T47D (cell line): Measurements from ENCODE around the gene TMEM198.

ENCODE experiments used
- DNase-seq, 2 experiments: peaks; one replicate each; pipeline versions ENCODE4 v3.0.0 to v3.0.0-alpha.2; 2011 to 2012; ENCODE audit warnings: low read depth in 1 of 2, low spot score in 1 of 2
- JUND ChIP-seq: IDR thresholded peaks from 2 replicates; pipeline ENCODE4 v1.6.1; 2012; ENCODE audit warnings: low read depth
- in situ Hi-C: cut with HindIII; loops from 2 replicates; pipeline ENCODE4 v1.10.0; 2016; ENCODE audit warnings: low sequenced_read_pairs, low pct_unique_long_range_greater_than_20kb

Gene TMEM198

DNA sequence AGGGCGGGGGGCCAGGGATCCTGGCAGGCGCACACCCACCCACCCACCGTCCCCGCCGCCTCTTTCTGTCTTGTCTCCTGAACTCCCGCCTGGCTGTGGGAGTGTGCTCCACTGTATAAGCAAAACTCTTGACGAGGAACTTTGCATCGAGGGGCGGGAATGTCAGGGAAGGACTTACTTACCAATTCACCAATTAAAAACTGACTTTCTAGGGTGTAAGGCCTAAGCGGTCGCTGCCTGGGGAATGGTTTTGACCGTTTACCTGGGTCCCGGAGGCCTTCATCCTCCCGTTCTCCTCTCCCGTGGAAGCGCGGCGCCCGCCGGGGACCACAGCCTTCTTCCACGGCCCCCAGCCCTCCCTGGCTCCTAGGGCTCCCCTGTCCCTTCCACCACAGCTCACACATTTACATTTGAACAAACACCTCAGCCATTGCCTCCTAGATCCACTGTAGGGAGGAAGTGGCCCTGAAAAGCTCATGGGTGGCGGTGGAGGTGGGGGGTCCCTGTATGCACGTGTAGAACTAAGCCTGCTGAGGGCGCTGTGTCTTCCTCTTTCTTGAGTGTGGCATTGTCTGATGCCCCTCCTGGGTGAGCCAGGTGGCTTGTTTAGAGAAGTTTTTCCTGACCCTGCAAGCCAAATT, 20.7 kb upstream of the TMEM198 start:
- no peak for DNase-seq
- no peak for TF ChIP-seq JUND
- in situ Hi-C loops: no loop called here

DNA sequence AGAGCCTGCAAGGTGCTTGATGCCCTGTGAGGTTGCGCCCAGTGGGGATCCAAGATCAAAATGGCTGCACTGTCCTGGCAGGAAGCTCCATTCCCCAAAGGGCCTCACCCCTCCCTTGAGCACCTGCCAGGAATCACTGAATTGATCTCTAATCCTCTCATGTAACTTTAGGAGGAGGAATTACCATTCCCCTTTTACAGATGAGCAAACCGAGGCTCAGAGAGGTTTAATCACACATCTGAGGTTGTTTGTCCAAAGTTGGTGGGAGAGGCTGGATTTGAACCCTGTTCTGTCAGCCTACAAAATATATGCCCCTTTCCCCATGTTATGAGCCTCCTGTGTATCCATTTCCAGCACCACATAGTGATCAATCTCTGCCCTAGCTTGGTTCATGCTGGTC, 19.0 kb upstream of the TMEM198 start:
- in situ Hi-C loops: no loop called here
- no peak for DNase-seq
- TF ChIP-seq JUND: no peak

DNA sequence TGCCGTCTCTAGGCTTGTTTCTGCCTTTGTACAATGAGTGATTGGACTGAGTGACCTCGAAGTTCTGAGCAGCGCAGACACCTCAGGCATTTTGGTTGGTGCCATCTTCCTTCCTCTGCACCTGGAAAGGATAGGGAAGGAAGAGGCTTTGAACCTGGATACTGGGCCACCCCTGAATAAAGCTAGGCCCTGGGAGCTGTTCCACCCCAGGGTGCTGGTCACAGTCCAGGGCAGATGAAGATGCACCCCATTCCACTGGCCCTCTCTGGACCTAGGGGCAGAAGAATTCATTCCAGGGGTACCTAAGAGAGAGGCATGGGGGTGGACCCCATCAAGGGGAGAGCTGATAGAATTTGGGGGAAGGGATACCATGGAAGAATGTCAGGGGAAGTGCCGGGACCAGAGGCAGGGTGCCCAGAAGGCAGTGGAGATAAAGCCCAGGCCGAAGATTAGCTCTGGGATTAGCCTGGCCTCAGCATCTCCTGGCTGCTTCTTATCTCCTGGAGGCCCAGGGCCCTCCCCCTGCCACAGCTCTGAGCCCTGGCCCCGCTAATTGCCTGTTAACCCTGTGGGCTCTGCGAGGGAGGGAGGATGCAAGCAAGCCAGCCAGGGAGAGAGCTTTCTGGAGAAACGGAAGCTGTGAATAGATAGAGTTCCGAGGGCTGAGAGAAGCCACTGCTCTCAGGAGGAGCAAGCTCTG, 18.1 kb upstream of the TMEM198 start:
- no peak for TF ChIP-seq JUND
- in situ Hi-C loops: no loop called here

DNA sequence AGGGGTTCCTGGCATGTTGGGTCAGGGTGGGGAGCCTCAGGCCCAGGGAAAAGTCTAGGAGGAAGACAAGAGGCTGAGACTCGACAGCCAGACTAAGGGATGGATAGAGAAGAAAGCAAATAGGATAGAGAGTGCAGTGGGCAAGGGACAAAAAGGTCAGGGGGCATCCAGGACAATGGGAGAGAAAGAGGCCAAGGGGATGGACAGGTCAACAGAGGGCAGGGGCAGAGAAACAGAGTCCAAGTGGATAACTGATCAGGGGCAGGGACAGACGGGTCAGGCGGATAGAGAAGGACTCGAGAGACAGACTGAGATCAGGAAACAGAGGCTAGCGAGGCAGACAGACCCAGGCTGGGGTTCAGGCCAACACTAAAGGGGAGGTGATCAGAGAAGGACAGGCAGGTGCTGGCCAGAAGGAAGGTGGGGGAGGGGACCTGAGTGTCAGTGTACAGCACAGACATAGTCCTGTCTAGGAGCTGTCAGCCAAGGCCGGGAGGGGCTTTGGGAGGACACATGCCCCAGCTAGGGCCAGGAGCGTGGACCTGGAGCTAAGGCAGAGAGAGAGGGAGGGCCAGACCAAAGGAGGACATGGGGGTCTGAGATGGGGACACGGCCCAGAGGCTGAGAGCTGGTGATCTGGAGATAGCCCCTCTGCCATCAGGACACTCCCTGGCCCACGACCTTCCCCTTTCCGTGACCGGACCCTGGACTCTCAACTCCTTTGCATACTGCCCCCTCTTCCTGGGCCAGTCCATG, 17.3 kb upstream of the TMEM198 start:
- in situ Hi-C loops: no loop called here
- no peak for DNase-seq
- no peak for TF ChIP-seq JUND

More for the DNA sequence above, 18.1 kb upstream of the TMEM198 start:
- no peak for DNase-seq

DNA sequence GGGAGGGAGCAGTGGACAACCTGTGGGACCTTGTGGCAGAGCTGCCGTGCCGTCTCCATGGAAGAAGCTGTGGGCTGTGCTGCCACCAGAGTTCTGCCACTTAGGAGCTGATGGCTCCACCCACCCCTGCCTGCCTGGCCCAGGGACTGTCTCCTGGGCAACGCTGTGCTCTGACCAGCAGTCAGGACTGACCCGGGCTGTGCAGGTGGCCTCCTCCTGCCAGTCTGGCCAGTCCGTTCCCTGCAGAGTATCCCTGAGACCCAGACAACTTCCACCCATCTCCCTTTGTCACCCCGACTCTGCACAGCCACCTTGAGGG, 16.8 kb upstream of the TMEM198 start:
- in situ Hi-C loops: no loop called here
- peak in 1 of 2 experiments; percentile 32 for DNase-seq
- no peak for TF ChIP-seq JUND

DNA sequence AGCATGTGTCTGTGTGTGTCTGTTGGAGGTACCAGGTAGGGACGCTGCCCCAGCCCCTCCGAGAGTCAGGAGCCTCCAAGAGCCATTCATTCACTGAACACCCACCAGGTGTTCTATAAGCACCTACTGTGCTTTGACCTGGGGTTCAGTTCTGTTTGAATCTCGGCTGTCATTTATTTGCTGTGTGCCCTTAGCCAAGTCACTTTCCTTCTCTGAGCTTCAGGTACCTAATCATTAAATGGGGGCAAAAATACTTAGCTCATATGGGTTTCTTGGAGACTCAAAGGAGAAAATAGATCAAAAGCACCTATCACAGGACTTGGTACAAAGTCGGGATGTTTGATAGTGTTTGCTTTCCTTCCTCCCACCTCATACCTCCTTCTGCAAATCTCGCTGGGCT, 16.4 kb upstream of the TMEM198 start:
- in situ Hi-C loops: no loop called here
- no peak for TF ChIP-seq JUND
- DNase-seq: no peak

DNA sequence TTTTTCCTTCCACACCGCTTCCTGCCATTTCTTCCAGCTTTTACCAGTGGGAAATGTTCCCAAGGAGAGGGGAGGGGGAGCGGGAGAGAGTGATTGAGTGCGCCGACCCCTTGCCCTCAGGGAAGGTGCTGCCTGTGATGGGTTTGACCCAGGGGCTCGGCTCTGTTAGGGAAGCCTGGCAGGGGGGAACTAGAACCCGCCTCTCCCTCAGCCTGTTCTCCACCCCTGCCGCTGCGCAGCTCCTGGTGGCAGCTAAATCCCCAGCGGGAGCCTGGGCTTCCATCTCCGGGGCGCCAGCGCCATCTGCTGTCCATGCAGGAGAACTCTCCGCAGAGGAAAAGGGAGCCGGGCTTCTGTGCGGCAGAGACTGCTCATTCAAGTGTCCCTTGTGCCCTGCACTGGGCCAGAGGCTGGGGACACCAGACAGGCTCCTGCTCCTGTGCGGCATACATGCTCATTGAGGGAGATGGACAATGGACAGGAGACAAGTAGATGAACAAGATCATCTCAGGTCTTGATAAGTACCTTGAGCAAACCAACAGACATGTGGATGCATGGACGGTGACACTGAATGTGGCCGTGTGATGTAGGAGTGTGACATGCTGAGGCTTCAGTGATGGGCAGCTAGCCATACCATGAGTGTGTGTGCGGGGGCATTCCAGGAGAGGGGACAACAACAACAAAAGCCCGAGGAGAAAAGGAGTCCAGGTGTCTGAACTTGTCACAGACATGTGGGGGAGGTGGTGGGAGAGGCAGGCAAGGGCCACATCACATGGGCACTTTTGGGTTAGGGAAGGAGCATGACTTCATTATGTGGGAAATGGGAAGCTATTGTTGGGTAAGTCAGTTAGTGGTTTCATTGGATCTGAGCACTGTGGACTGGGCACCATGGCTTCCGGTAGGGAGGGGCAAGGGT, 13.5 kb upstream of the TMEM198 start:
- in situ Hi-C loops: no loop called here
- TF ChIP-seq JUND: no peak
- DNase-seq: peak; percentile 80 to 86

DNA sequence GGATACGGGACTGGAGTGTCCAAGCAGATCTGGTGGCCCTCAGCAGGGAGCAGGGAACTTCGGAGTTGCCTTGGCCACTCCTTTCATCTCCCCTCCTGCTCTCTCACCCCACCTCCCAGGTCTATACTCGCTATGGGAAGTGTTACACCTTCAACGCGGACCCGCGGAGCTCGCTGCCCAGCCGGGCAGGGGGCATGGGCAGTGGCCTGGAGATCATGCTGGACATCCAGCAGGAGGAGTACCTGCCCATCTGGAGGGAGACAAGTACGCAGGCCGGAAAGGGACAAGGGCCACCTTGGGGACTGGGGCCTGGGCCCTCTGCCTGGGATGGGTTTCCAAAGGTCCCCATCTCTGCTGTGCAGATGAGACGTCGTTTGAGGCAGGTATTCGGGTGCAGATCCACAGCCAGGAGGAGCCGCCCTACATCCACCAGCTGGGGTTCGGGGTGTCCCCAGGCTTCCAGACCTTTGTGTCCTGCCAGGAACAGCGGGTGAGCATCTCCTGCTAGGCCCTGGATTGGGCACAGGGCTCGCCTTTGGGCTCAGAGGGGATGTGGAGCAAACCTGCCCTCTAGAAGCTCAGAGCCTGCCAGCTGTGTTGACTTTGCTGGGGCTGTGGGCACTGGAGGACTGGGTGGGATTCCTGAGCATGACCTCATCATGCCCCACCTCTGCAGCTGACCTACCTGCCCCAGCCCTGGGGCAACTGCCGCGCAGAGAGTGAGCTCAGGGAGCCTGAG, 12.0 kb upstream of the TMEM198 start:
- no peak for TF ChIP-seq JUND

DNA sequence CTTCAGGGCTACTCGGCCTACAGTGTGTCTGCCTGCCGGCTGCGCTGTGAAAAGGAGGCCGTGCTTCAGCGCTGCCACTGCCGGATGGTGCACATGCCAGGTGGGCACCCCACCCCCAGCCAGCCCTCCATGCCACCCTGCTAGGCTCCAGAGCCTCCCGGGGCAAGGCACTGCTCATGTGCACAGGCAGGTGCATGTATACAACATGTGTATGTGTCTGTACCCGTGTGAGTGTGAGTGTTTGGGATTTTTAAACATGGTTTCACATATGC, 11.5 kb upstream of the TMEM198 start:
- in situ Hi-C loops: no loop called here
- DNase-seq: no peak
- no peak for TF ChIP-seq JUND

More for the DNA sequence above, 12.0 kb upstream of the TMEM198 start:
- in situ Hi-C loops: no loop called here
- no peak for DNase-seq

DNA sequence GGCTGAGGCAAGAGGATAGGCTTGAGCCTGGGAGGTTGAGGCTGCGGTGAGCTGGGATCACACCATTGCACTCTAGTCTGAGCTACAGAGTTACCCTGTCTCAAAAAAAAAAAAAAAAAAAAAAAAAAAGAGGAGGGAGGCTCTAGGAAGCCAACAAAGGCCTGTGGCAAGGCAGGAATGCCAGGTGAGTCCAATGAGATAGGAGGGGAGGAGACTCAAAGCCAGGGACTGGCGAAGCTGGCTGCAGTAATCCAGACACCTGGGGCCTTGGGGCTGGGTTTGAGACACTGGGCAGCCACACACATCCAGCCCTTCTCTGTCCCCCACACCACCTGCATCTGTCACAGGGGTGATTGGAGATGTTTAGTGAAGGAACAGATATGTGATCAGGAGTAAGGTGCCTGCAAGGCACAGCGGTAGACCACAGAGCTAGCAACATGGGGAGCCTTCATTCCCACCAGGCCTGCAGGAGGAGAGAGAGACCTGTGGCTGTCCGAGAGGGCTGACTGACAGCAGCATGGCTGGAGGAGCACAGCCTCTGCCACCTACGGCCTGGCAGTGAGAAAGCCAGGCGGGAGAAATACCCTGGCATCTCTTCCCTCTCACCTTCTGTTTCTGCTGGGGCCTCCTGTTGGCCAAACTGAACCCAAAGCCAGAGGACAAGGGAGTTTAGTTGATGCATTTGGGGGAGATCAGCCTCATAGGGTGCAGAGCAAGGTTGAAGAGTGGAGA, 9.7 kb upstream of the TMEM198 start:
- no peak for TF ChIP-seq JUND
- in situ Hi-C loops: no loop called here

DNA sequence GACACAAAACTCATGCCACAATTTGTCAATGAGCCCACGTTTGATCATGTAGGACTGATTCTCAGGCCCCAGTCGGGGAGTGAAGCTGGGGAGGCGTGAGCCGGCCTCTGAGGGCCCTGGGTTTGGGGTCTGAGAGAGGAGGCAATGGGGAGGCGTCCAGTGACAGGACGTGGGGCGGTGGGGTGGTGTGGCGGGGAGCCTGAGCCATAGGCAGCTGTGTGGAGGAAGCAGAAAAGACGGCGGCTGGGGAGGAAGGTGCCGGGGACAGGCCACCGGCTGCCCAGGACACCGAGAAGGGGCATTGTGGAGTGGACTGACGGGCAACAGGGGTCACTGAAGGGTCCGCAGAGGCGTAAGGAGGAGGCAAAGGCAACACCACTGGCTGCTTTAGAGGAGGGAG, 7.4 kb upstream of the TMEM198 start:
- no peak for TF ChIP-seq JUND
- in situ Hi-C loops: no loop called here
- DNase-seq: no peak

More for the DNA sequence above, 9.7 kb upstream of the TMEM198 start:
- DNase-seq: peak; percentile 52 to 63

DNA sequence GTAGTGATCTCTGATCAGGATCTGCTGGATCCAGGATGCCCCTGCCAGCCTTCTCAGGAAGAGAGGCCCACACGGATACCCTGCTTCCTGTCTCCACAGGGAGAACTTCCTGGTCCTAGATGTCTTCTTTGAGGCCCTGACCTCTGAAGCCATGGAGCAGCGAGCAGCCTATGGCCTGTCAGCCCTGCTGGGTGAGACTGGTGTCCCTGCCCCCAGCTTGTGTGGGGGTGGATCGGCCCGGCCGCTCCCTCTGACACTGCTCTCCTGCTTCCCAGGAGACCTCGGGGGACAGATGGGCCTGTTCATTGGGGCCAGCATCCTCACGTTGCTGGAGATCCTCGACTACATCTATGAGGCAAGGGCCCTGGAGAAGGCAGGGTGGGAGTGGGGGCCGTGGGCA, 6.9 kb upstream of the TMEM198 start:
- in situ Hi-C loops: no loop called here
- no peak for TF ChIP-seq JUND

More for the DNA sequence above, 6.9 kb upstream of the TMEM198 start:
- no peak for DNase-seq
